Cortex of kidney (tissue), 1 donor: Measurements from ENCODE around the gene TMEM178B.

ENCODE experiments used
- DNase-seq: peaks from one replicate; lab custom pipeline; 2025; lab: John Stamatoyannopoulos, UW

Gene TMEM178B

GRCh38 chr7:141221007-141221612, 147.2 kb downstream of the TMEM178B start:
- DNase-seq = no peak

GRCh38 chr7:141225916-141226618, 152.2 kb downstream of the TMEM178B start:
- no peak for DNase-seq

- no peak for DNase-seq
Observed at GRCh38 chr7:141227454-141227853, 153.6 kb downstream of the TMEM178B start.

- DNase-seq = no peak
Observed at GRCh38 chr7:141228482-141228881, 154.6 kb downstream of the TMEM178B start.

GRCh38 chr7:141231018-141231792, 157.3 kb downstream of the TMEM178B start:
- no peak for DNase-seq

GRCh38 chr7:141232286-141233051, 158.6 kb downstream of the TMEM178B start:
- DNase-seq = no peak

GRCh38 chr7:141234335-141235105, 160.7 kb downstream of the TMEM178B start:
- no peak for DNase-seq

- DNase-seq = no peak
Observed at GRCh38 chr7:141235656-141236055, 161.8 kb downstream of the TMEM178B start.

- no peak for DNase-seq
Observed at GRCh38 chr7:141238596-141239243, 164.9 kb downstream of the TMEM178B start.

GRCh38 chr7:141239661-141240060, 165.8 kb downstream of the TMEM178B start:
- DNase-seq = no peak

- DNase-seq = no peak
Observed at GRCh38 chr7:141242568-141242967, 168.7 kb downstream of the TMEM178B start.

- no peak for DNase-seq
Observed at GRCh38 chr7:141243368-141243767, 169.5 kb downstream of the TMEM178B start.

- DNase-seq = no peak
Observed at GRCh38 chr7:141244435-141244834, 170.6 kb downstream of the TMEM178B start.

GRCh38 chr7:141246426-141246825, 172.6 kb downstream of the TMEM178B start:
- DNase-seq = no peak

GRCh38 chr7:141251180-141251579, 177.3 kb downstream of the TMEM178B start:
- DNase-seq = no peak

- no peak for DNase-seq
Observed at GRCh38 chr7:141251957-141252356, 178.1 kb downstream of the TMEM178B start.

- DNase-seq = no peak
Observed at GRCh38 chr7:141257597-141257996, 183.7 kb downstream of the TMEM178B start.

GRCh38 chr7:141258559-141258958, 184.7 kb downstream of the TMEM178B start:
- no peak for DNase-seq

- no peak for DNase-seq
Observed at GRCh38 chr7:141262101-141263090, 188.5 kb downstream of the TMEM178B start.

- DNase-seq = no peak
Observed at GRCh38 chr7:141263508-141263907, 189.6 kb downstream of the TMEM178B start.
